ENCODE data around the gene DGKB.

Gene DGKB

GRCh38 chr7:14818871-14819270, 83.7 kb downstream of the DGKB start:
- DNase-seq = no peak

DNA sequence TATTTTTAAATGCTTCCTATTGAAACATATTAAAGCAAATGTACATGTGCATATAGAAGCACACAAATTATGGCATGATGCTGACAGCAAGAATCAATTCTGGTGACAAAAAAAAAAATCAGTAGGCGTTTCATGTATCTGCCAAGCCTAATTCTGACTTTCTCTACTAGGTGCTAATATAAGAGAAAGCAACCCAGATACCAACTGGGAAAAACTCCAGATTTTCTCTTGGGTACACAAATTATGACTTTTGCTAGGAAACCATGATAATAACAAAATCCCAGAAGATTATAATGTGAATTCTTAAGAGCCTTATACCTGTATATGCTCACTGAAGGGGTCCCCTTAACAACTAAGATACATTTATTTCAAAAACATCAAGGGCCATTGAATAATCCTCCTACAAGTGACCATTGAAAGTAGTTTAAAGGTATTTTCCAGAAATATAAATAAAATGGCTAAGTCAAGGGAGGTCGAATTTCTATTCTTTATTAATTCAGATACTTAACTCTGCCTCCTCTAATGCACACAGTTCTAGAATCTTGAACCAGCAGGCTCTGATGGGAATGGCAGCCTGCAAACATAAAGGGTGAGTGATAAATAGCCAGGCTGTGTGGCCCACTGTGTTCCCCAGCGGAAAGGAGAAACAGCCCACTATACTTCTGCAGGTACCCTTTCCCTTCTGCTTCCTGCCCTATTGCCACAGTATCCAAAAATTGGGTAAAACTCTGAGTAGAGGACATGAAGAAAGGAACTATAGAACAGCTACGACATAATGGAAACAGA, 84.5 kb downstream of the DGKB start:
- DNase-seq = no peak

- no peak for DNase-seq
Observed at GRCh38 chr7:14807507-14807906, 95.0 kb downstream of the DGKB start.

DNA sequence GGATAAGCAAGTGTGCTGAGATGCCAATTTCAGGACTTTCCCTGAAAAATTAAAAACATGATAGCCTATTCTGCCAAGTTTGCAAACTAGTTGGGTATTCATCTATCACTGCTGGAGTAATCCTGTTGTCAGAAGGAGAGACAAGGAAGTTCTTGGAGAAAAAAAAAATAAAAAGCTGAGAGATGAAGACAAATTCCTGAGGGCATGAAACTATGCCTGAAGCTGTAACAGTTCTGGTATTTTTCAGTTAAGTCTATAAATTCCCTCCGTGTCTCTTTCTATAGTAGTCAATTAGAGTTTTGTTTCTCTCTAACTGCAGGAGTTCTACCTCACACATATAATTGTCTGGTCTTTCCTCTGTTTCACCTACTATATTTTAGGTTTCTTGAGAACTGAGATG, 95.7 kb downstream of the DGKB start:
- no peak for DNase-seq

DNA sequence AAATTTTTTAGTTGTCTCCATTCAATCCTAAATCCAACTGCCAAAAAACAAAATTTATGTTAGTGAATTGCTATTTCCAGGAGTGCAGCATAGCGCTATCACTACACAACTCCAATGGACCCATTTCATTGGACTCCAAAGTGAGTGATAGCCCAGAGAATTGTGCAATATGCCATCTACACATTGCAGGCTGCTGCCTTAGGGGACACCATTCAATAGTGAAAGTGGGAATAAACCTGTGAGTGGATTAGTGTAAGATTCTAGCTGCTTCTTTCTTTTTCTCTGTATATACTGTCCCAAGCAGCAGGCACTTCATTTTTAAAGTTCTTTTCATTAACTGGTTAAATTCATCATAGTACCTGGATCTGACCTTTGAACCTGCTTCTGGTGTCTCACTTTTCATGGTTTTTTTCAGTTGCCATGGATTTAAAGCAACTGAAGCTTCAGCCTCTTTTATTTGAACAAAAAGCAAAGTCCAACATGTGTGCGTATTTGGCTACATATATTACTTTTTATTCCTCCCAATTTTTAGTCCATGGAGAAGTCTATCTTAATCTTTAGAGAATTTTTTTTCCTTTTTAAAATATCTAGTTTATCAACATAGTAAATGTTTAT, 97.3 kb downstream of the DGKB start:
- no peak for DNase-seq

GRCh38 chr7:14800664-14801063, 101.9 kb downstream of the DGKB start:
- DNase-seq = no peak

DNA sequence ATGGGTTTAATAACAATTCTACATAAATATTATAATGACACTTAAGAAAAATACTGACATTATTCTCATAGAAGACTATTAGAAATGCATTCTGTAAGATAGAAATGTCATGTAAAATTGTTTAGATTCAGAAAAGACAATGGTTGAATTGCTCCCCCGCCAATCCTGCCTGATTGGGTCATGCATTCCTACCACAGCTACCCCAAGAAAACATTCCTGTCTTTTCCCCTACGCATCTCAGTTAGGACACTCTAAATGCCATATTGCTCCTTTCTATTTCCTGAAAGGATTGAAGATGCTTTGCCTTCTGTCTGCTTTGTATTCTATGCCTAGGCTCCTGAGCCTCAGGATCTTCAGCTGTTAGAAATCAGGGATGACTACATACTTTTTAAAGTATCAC, 109.4 kb downstream of the DGKB start:
- DNase-seq = no peak

DNA sequence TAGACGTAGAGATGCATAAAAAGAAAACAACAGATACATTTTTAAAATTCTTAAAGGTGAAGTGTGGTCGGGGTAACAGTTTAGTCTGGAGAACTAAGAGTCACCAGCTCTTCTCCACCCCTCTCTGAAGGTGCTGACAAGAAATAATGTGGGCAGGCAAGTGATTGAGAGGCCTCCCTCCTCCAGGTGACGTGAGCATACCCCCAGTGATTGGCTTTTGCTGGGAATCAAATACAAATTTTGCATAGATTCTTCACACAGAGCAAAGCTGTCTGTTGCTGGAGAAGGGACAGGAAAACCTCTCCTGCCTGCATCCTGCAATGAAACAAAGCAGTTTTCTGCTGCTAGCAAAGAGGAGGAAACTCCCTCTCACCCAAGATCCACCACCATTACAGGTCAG, 115.0 kb downstream of the DGKB start:
- no peak for DNase-seq

DNA sequence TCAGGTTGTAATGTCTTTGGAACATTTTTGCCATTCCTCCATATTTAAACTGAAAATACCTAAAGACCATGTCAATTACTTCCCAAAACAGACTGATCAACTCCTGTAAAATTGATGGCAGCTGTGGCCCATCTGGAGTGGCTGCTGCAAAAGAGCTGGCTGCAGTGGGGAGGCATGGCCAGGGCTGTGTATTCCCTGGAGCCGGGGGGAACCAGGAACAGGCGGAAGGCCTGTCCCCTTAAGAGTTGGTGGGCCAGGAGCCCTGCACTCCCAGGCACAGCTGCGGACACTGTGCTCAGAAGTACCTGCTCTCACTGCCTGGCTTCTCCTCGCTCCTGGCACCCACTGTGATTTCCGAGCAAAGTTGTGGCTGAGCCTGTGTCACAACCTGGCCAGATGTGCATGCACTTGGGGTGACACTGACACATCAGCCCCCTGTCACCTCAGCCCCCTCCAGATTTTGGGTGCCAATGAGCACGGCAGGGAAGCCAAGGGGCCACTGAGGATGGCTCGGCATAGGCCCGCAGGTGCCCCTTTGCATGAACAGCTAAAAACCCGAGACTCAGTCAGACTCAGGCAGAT, 116.1 kb downstream of the DGKB start:
- no peak for DNase-seq

DNA sequence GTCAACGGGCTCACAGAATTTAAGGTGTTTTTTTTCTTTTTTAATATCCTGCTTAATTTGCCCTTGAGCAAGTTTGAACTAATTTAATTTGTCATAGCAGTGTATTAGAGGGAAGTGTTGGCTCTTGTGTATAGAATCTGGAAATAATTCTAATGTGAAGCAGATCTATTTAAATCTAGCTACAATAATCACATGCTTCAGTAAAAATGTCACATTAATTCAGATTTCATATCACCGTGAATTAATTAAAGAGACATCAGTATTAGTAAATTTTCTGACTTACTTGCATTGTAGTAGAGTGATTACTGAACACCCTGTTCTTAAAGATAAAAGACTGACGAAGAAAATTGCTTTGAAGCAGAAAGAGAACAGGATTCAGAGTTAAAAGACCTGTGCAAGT, 124.7 kb downstream of the DGKB start:
- DNase-seq = no peak

DNA sequence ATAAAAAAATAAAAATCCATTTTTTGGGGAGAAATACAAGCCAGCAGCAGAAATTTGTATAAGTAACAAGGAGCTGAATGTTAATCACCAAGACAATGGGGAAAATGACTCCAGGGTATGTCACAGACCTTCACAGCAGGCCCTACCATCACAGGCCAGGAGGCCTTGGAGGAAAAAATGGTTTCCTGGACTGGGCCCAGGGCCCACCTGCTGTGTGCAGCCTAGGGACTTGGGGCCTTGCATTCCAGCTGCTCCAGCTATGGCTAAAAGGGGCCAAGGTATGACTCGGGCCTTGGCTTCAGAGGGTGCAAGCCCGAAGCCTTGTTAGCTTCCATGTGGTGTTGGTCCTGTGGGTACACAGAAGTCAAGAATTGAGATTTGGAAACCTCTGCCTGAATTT, 126.3 kb downstream of the DGKB start:
- no peak for DNase-seq

GRCh38 chr7:14773729-14774271, 128.8 kb downstream of the DGKB start:
- DNase-seq = no peak

- no peak for DNase-seq
Observed at GRCh38 chr7:14770614-14771013, 131.9 kb downstream of the DGKB start.

- DNase-seq = no peak
Observed at GRCh38 chr7:14769261-14769660, 133.3 kb downstream of the DGKB start.

DNA sequence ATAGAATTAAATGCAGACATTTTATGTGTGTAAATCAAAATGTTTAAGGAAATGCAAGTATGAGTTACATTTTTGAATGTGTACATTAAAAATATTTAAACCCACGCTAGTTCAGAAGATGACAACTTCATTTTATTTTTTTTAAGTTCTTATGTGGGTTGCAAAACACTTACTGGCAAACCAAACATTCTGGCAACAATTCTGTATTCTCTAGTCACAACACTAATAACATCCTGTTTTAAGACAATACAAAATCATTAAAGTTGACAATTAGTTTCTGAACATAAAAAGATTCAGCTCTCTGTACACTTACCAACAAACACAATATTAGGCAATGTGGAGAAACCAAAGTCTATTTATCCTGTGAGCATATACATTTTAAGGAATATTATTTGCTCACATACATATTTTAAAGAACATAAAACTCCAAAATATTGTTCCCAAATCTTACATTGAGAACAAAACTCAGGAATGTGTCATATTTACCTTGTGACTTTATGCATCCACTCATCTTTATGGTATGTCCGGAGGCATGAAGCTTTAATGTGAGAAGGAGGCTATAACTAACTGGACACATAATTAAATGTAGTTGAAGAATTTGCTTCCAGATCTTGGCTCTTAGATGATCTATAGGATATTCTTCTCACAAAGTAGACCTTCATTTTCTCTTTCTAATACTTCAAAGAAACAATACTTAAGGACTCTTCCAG, 134.7 kb downstream of the DGKB start:
- DNase-seq = no peak

DNA sequence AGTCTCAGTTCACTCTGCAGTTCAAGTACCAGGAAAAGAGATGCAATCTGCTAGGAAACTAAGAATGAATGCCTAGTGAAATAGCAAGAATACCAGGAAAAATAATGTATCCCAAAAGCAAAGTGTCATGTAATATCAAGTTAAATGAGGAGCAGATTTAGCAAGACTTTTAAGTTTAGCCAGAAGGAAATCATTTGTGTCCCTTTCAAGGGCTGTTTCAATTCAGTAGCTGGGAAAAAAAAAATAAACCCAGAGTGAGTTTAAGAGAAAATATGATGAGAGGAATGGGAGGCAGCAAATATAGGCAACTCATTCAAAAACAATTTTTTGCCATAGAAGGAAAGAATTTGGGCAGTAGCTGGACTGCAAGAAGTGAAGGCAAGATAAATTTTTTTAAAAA, 135.8 kb downstream of the DGKB start:
- DNase-seq = no peak

- no peak for DNase-seq
Observed at GRCh38 chr7:14765731-14766130, 136.8 kb downstream of the DGKB start.

- DNase-seq = no peak
Observed at GRCh38 chr7:14762561-14762960, 140.0 kb downstream of the DGKB start.

- no peak for DNase-seq
Observed at GRCh38 chr7:14761510-14762296, 140.8 kb downstream of the DGKB start.

DNA sequence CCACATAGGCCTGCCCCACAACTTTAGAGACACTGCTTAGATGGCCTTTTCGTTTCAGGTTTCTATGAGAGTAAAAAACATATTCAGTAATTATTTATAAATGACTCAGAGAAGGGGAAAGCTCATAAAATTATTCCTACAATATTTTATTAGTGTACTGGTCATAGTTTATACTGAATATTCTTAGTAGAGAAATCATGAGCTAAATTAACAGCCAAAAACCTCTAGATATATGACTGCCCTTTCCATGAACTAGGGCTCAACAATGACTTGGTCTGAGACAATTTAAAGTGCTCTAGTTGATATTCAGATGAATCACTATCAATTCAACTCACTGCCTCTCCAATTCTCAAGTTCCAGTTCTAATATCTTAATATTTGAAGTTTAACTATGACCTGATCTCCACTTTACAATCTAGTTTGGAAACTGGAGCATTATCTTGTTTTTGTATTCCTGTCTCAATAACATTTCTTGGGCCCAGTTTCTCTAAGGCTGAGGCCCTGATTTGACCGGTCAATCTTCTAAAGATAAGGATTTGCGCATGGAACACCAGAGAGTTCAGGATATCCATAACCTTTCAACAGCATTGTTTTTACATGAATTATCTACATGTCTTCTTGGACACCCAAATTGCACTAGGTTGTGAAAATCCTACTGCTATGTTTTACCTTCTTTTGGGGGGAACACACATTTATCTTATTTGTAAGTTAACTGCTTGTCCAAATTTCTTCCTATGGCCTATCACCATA, 141.6 kb downstream of the DGKB start:
- DNase-seq = no peak

- DNase-seq = no peak
Observed at GRCh38 chr7:14759785-14760184, 142.8 kb downstream of the DGKB start.

- no peak for DNase-seq
Observed at GRCh38 chr7:14754631-14755030, 147.9 kb downstream of the DGKB start.

Measured in stimulated activated naive CD4-positive, alpha-beta T cell (primary cell).